Measurements from ENCODE around the gene CSMD2. TPM values are rescaled to one million over a fixed set of nuclear protein-coding genes. Genes with fewer than 3 reads are reported as not detected.

The CSMD2 gene
- total RNA-seq, 2 experiments from 2014 or later: not detected

DNA sequence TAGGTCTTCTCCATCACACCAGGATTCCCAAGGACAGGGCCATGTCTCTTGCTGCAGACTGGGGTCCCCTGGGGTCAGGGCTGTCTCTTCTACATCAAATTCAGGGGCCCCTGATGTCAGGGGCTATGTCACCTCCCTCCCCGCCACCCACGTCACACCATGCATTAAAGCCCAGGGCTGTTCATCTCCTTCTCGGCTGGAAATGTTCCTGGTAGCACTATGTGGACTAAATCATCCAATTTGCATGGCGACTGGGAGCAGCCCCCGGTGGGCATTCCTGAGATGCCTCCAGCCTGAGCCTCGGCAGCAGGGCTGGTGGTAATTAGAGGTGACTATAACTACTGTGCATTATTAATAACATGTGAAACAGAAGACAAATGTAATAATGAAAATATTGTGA lies 452.8 kb downstream of the CSMD2 start:
- CTCF ChIA-PET (ENCODE audit: unreplicated experiment): no interaction called here
- H3K4me3 ChIP-seq (ENCODE audit: low read depth, low read length, poor library complexity, severe bottlenecking): no peak overlapping the region
- no peaks in the 10 kb centered on the region for H4K20me1 ChIP-seq (ENCODE audit: insufficient read depth, low read length)
- POLR2A ChIA-PET: no interaction called here
- H3K36me3 ChIP-seq (ENCODE audit: insufficient read depth, low read length): no peaks in the 10 kb centered on the region
- TF ChIP-seq CTCF (conservative IDR thresholded peaks at IDR 0.05; ENCODE audit: low read length): no peak
- TF ChIP-seq EZH2phosphoT487 (IDR thresholded peaks at IDR 0.05; ENCODE audit: borderline replicate concordance, low read depth, low read length): no peak
- no peak overlapping the region for H3K4me2 ChIP-seq (ENCODE audit: low read length)
- no peaks in the 10 kb centered on the region for H3K79me2 ChIP-seq (ENCODE audit: insufficient read depth, low read depth, low read length)
- intact Hi-C loops (cut with micrococcal nuclease; ENCODE audit: unreplicated experiment): no loop called here
- no peaks in the 10 kb centered on the region for H3K9me3 ChIP-seq (ENCODE audit: low read length)
- no peaks in the 10 kb centered on the region for H3K9me2 ChIP-seq (ENCODE audit: insufficient read depth, low read length)
- no peaks in the 10 kb centered on the region for H3K4me1 ChIP-seq (ENCODE audit: insufficient read depth, low read length, poor library complexity, severe bottlenecking)
- no peak overlapping the region for H3K27ac ChIP-seq (ENCODE audit: low read depth, low read length, poor library complexity, severe bottlenecking)
- H2AFZ ChIP-seq (ENCODE audit: low read length): no peak overlapping the region
- DNase-seq (ENCODE audit: low spot score): no peak
- no TSS peak for BruUV-seq (replicated peaks)

- no peaks in the 10 kb centered on the region for H3K79me2 ChIP-seq (ENCODE audit: insufficient read depth, low read depth, low read length)
- no peak overlapping the region for H3K4me3 ChIP-seq (ENCODE audit: low read depth, low read length, poor library complexity, severe bottlenecking)
- ChIA-PET POLR2A (no interaction called here), CTCF (ENCODE audit: unreplicated experiment) (no interaction called here)
- no peaks in the 10 kb centered on the region for H3K9me3 ChIP-seq (ENCODE audit: low read length)
- H4K20me1 ChIP-seq (ENCODE audit: insufficient read depth, low read length): no peaks in the 10 kb centered on the region
- no peak for DNase-seq (ENCODE audit: low spot score)
- TF ChIP-seq CTCF (conservative IDR thresholded peaks at IDR 0.05; ENCODE audit: low read length) (no peak), EZH2phosphoT487 (IDR thresholded peaks at IDR 0.05; ENCODE audit: borderline replicate concordance, low read depth, low read length) (no peak)
- H3K4me1 ChIP-seq (ENCODE audit: insufficient read depth, low read length, poor library complexity, severe bottlenecking): no peaks in the 10 kb centered on the region
- intact Hi-C loops (cut with micrococcal nuclease; ENCODE audit: unreplicated experiment): no loop called here
- no TSS peak for BruUV-seq (replicated peaks)
- no peak overlapping the region for H3K27ac ChIP-seq (ENCODE audit: low read depth, low read length, poor library complexity, severe bottlenecking)
- no peaks in the 10 kb centered on the region for H3K36me3 ChIP-seq (ENCODE audit: insufficient read depth, low read length)
- no peaks in the 10 kb centered on the region for H3K9me2 ChIP-seq (ENCODE audit: insufficient read depth, low read length)
- H2AFZ ChIP-seq (ENCODE audit: low read length): no peak overlapping the region
- no peak overlapping the region for H3K4me2 ChIP-seq (ENCODE audit: low read length)
These were observed 453.5 kb downstream of the CSMD2 start for GRCh38 chr1:33711511-33711910.

GRCh38 chr1:33710967-33711366 lies 454.1 kb downstream of the CSMD2 start:
- no peak for DNase-seq (ENCODE audit: low spot score)
- intact Hi-C loops (cut with micrococcal nuclease; ENCODE audit: unreplicated experiment): no loop called here
- H3K4me3 ChIP-seq (ENCODE audit: low read depth, low read length, poor library complexity, severe bottlenecking): no peak overlapping the region

More at GRCh38 chr1:33710967-33711366, 454.1 kb downstream of the CSMD2 start:
- no peaks in the 10 kb centered on the region for H3K9me3 ChIP-seq (ENCODE audit: low read length)
- no peaks in the 10 kb centered on the region for H4K20me1 ChIP-seq (ENCODE audit: insufficient read depth, low read length)
- CTCF ChIA-PET (ENCODE audit: unreplicated experiment): no interaction called here
- H3K4me1 ChIP-seq (ENCODE audit: insufficient read depth, low read length, poor library complexity, severe bottlenecking): no peaks in the 10 kb centered on the region
- POLR2A ChIA-PET: no interaction called here
- H2AFZ ChIP-seq (ENCODE audit: low read length): no peak overlapping the region
- BruUV-seq (replicated peaks): no TSS peak
- TF ChIP-seq EZH2phosphoT487 (IDR thresholded peaks at IDR 0.05; ENCODE audit: borderline replicate concordance, low read depth, low read length) (no peak), CTCF (conservative IDR thresholded peaks at IDR 0.05; ENCODE audit: low read length) (no peak)
- H3K36me3 ChIP-seq (ENCODE audit: insufficient read depth, low read length): no peaks in the 10 kb centered on the region
- H3K9me2 ChIP-seq (ENCODE audit: insufficient read depth, low read length): no peaks in the 10 kb centered on the region
- no peak overlapping the region for H3K4me2 ChIP-seq (ENCODE audit: low read length)
- H3K27ac ChIP-seq (ENCODE audit: low read depth, low read length, poor library complexity, severe bottlenecking): no peak overlapping the region
- H3K79me2 ChIP-seq (ENCODE audit: insufficient read depth, low read depth, low read length): no peaks in the 10 kb centered on the region
